Measurements from ENCODE around the gene ZNF211. TPM values are rescaled to one million over a fixed set of nuclear protein-coding genes. Genes with fewer than 3 reads are reported as not detected.

Gene ZNF211
- total RNA-seq, 1 experiment from 2014 or later, result 12.9 TPM

DNA sequence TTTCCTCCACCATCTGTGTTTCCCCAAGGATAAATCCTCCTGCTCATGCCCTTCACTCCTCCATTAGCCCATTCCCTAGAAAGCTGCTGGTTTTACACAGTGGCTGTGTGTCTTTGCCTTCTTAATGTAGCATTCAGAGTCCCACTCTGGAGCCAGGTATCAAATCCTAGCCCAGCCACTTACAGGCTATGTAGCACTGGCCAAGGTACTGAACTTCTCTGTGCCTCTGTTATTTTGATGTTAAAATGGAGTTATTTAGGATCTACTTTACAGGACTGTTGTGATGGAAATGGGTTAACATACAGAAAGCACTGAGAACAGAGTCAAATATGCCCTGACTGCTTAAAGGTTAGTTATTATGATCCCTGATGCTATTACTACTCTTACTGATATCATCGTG lies 34.3 kb downstream of the ZNF211 start:
- no peaks in the 10 kb centered on the region for H3K9me3 Mint-ChIP-seq
- Histone ChIP-seq H2BK12ac (ENCODE audit: insufficient read length, low read depth, low read length) (no peak overlapping the region), H4K91ac (ENCODE audit: insufficient read length, low read depth, low read length) (no peak overlapping the region), H3K9me3 (ENCODE audit: control insufficient read depth, low read depth, low read length) (no peaks in the 10 kb centered on the region), H3K56ac (ENCODE audit: insufficient read length, low read depth, low read length) (no peak overlapping the region), H2BK120ac (ENCODE audit: low read depth, low read length, poor library complexity, severe bottlenecking) (no peak overlapping the region), H2BK15ac (ENCODE audit: low read depth, low read length) (no peak overlapping the region), H3K79me2 (ENCODE audit: insufficient read depth, low read length) (no peaks in the 10 kb centered on the region), H3K23ac (ENCODE audit: insufficient read length, low read depth, low read length) (no peak overlapping the region), H4K5ac (ENCODE audit: insufficient read length, low read depth, low read length) (no peak overlapping the region), H3K9ac (ENCODE audit: extremely low read depth, insufficient read length, low read length) (no peak overlapping the region), H3K4me2 (ENCODE audit: insufficient read depth, insufficient read length, low read length) (no peak overlapping the region), H2BK20ac (ENCODE audit: low read depth, low read length, poor library complexity, severe bottlenecking) (no peak overlapping the region), H2AFZ (ENCODE audit: low read length) (no peak overlapping the region), H3K18ac (ENCODE audit: insufficient read length, low read depth, low read length) (no peak overlapping the region), H4K8ac (replicated peaks; ENCODE audit: insufficient read length, low read depth, low read length) (no peak overlapping the region), H3T11ph (ENCODE audit: low read length) (no peak overlapping the region), H4K20me1 (ENCODE audit: control insufficient read depth, insufficient read depth, insufficient read length) (no peaks in the 10 kb centered on the region), H2AK5ac (ENCODE audit: insufficient read length, low read length) (no peak overlapping the region), H2BK5ac (ENCODE audit: insufficient read length, low read length) (no peak overlapping the region), H3K4ac (ENCODE audit: low read depth, low read length) (no peak overlapping the region), H3K27ac (ENCODE audit: insufficient read length, low read depth, low read length) (no peak overlapping the region), H3K14ac (ENCODE audit: insufficient read depth, low read length) (no peak overlapping the region), H3K27me3 (ENCODE audit: insufficient read depth, low read length) (no peaks in the 10 kb centered on the region), H3K23me2 (ENCODE audit: insufficient read length, low read depth, low read length, poor library complexity, severe bottlenecking) (peaks cover 8% of the 10 kb centered on the region), H3K79me1 (ENCODE audit: insufficient read depth, low read depth, low read length, poor library complexity, severe bottlenecking) (no peaks in the 10 kb centered on the region), H3K4me1 (ENCODE audit: insufficient read depth, low read length) (peaks cover 3% of the 10 kb centered on the region; the same call in 1 of the 2 replicates)
- DNase-seq, result no peak
- TF ChIP-seq, protein P1, sequence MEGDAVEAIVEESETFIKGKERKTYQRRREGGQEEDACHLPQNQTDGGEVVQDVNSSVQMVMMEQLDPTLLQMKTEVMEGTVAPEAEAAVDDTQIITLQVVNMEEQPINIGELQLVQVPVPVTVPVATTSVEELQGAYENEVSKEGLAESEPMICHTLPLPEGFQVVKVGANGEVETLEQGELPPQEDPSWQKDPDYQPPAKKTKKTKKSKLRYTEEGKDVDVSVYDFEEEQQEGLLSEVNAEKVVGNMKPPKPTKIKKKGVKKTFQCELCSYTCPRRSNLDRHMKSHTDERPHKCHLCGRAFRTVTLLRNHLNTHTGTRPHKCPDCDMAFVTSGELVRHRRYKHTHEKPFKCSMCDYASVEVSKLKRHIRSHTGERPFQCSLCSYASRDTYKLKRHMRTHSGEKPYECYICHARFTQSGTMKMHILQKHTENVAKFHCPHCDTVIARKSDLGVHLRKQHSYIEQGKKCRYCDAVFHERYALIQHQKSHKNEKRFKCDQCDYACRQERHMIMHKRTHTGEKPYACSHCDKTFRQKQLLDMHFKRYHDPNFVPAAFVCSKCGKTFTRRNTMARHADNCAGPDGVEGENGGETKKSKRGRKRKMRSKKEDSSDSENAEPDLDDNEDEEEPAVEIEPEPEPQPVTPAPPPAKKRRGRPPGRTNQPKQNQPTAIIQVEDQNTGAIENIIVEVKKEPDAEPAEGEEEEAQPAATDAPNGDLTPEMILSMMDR (conservative IDR thresholded peaks at IDR 0.05), result no peak
- no peak overlapping the region for H3K4me3 Mint-ChIP-seq
- H3K4me1 Mint-ChIP-seq, result peaks cover 12 to 13% of the 10 kb centered on the region in 2 experiments
- H3K27me3 Mint-ChIP-seq (ENCODE audit: low read depth), result peaks cover 43% of the 10 kb centered on the region
- no peak overlapping the region for H3K27ac Mint-ChIP-seq
- WGBS (ENCODE audit: extremely low coverage, insufficient read length, low lambda C conversion rate), result no CpG with 5 or more reads among the region's 1 CpG
- H3K36me3 Mint-ChIP-seq (ENCODE audit: insufficient read depth in 1 of 3, low read depth in 3 of 3), result no peaks in the 10 kb centered on the region
